Activated B cell treated with CpG ODN at 0.5 μM for 24 hours (primary cell): ENCODE measurements around the gene STUB1. TPM values are rescaled to one million over a fixed set of nuclear protein-coding genes. Genes with fewer than 3 reads are reported as not detected.

Experiments used
- ATAC-seq: fragments of 200-7000 bp; cut with Tn5 transposase; one replicate; pipeline ENCODE4 v1.10.0; 2021; ENCODE audit warnings: low read depth, mild to moderate bottlenecking, moderate library complexity
- CTCF ChIA-PET: fragments of 350-600 bp; sonication (Branson Sonifier 250); formaldehyde crosslinking; loops from one replicate; lab custom pipeline; 2021; ENCODE audit warnings: antibody characterized with exemption; lab: Charles Lee
- POLR2A ChIA-PET: fragments of 350-600 bp; sonication (Branson Sonifier 250); formaldehyde crosslinking; loops from one replicate; lab custom pipeline; 2021; ENCODE audit warnings: antibody characterized with exemption; lab: Charles Lee
- DNase-seq: peaks from one replicate; pipeline ENCODE4 v3.0.0; 2022
- H3K27ac Mint-ChIP-seq: one replicate; pipeline ENCODE4 v1.8.0; 2020; ENCODE audit warnings: mixed read lengths
- H3K27me3 Mint-ChIP-seq: one replicate; pipeline ENCODE4 v1.8.0; 2021; ENCODE audit warnings: mixed read lengths
- H3K36me3 Mint-ChIP-seq: one replicate; pipeline ENCODE4 v1.8.0; 2021; ENCODE audit warnings: low read depth, mixed read lengths
- H3K4me1 Mint-ChIP-seq: one replicate; pipeline ENCODE4 v1.8.0; 2021; ENCODE audit warnings: mixed read lengths
- H3K4me3 Mint-ChIP-seq: one replicate; pipeline ENCODE4 v1.8.0; 2020; ENCODE audit warnings: mild to moderate bottlenecking, mixed read lengths
- H3K9me3 Mint-ChIP-seq: one replicate; pipeline ENCODE4 v1.8.0; 2020; ENCODE audit warnings: mixed read lengths
- CTCF ChIP-seq: fragments of 200-600 bp; IDR thresholded peaks from one replicate; pipeline ENCODE4 v1.8.0; 2022; ENCODE audit warnings: antibody characterized with exemption, mild to moderate bottlenecking
- intact Hi-C: fragments of 100-400 bp; cut with micrococcal nuclease; formaldehyde crosslinking; loops from one replicate; pipeline ENCODE4 v1.15.1; 2024
- total RNA-seq: library from RNA; stranded (reverse); gene quantifications from 2 replicates; pipeline ENCODE4 v1.2.3, GENCODE V29; 2022

Gene STUB1
- total RNA-seq, 1 donor from 2014 or later: 81.2 TPM

DNA sequence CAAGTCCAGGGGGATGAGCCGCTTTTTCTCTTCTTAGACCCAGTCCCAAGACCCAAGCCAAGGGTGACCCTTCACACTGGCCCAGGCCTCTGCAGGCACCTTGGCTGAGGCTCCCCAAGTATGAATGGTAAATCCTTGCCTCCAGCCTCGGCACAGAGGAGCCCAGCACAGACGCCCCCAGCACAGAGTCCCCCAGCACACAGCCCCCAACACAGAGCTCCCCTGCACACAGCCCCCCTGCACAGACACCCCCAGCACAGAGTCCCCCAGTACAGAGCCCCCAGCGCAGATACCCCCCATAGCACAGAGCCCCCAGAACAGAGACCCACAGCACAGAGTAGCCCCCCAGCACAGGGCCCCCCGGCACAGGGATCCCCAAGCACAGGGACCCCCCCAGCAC lies 39.6 kb upstream of the STUB1 start:
- no peaks in the 10 kb centered on the region for H3K9me3 Mint-ChIP-seq
- intact Hi-C loops: no loop called here
- peak overlapping the region; percentile 4 for H3K4me3 Mint-ChIP-seq
- peaks cover 6% of the 10 kb centered on the region for H3K36me3 Mint-ChIP-seq
- H3K27me3 Mint-ChIP-seq: no peaks in the 10 kb centered on the region
- ChIA-PET POLR2A (interaction anchor here (0.7 to 1.1 kb wide), 3 partner anchors 19 to 239 kb away, joined by 5 to 9 read pairs (median 6); partner anchors contain the start of gene DECR2), CTCF (no interaction called here)
- H3K4me1 Mint-ChIP-seq: peaks cover 38% of the 10 kb centered on the region
- no peak for DNase-seq
- no peak overlapping the region for H3K27ac Mint-ChIP-seq
- TF ChIP-seq CTCF: no peak
- ATAC-seq: no peak

GRCh38 chr16:641326-642188 lies 38.7 kb upstream of the STUB1 start, which contains the start of gene MCRIP2:
MCRIP2 (plus strand) TSS chr16:641828; CDS start chr16:641992, 164 bp downstream.
- Mint-ChIP-seq H3K27ac (no peak within 1 kb of the TSS), H3K4me1 (peaks cover 35% of the 10 kb centered on the region), H3K36me3 (peaks cover 3% of the 10 kb centered on the region), H3K9me3 (no peaks in the 10 kb centered on the region), H3K4me3 (peak within 1 kb of the TSS; percentile 71), H3K27me3 (no peaks in the 10 kb centered on the region)
- ChIA-PET CTCF (no interaction called here), POLR2A (interaction anchor here (1.0 to 1.2 kb wide), 2 partner anchors 80 to 115 kb away, joined by 3 read pairs; partner anchors contain the start of genes ANTKMT and CAPN15)
- DNase-seq: peak; percentile 78
- intact Hi-C loops: no loop called here
- ATAC-seq: peak; percentile 43
- no peak for TF ChIP-seq CTCF

DNA sequence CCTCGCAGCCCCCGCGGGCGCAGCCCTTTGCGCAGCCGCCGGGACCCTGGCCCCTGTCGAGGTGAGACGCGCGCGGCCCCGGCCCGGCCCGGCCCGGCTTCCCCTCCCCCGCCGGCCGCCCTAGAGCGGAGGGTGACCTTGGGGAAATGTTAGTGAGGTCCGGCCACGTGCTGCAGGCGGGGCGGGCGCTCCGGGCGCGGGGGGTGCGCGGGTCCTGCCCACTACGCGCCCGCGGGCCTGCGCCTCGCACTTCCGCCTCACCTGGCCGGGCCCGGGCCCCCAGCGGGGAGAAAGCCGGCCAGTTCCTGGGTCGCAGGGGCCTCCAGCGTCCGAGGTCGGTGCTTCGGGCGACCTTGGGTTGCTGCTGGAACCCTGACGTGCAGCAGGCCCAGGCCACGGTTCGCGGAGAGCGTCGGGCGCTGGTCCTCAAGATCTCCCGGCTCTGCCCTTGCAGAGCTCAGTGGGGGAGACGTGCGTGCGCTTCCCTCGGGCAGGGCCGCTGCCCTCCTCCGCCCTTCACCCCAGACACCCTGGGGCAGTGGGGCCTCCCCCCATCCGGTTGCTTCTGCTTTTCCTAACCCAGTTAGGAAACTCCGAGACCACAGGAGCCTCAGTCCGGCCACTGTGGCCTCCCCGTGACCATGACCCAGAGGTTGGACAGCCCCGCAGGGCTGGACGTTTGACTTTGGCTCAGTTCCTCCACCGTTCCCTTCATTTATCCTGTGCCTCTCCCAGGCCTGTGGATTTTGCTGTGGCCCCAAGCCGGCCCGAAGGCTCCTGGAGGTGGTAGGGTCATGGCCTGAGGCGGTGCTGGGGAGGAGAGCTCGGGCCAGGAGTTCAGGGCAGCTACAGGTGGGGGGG lies 37.8 kb upstream of the STUB1 start:
- no peak for TF ChIP-seq CTCF
- peak; percentile 44 for DNase-seq
- peak overlapping the region; percentile 71 for H3K4me3 Mint-ChIP-seq
- peak; percentile 35 for ATAC-seq
- H3K27me3 Mint-ChIP-seq: no peaks in the 10 kb centered on the region
- H3K27ac Mint-ChIP-seq: peak overlapping the region; percentile 46
- POLR2A ChIA-PET: interaction anchor here (1.0 to 1.2 kb wide), 2 partner anchors 79 to 115 kb away, joined by 3 read pairs; partner anchors contain the start of genes ANTKMT and CAPN15
- H3K9me3 Mint-ChIP-seq: no peaks in the 10 kb centered on the region
- intact Hi-C loops: no loop called here
- CTCF ChIA-PET: no interaction called here
- no peaks in the 10 kb centered on the region for H3K36me3 Mint-ChIP-seq
- peaks cover 37% of the 10 kb centered on the region for H3K4me1 Mint-ChIP-seq

DNA sequence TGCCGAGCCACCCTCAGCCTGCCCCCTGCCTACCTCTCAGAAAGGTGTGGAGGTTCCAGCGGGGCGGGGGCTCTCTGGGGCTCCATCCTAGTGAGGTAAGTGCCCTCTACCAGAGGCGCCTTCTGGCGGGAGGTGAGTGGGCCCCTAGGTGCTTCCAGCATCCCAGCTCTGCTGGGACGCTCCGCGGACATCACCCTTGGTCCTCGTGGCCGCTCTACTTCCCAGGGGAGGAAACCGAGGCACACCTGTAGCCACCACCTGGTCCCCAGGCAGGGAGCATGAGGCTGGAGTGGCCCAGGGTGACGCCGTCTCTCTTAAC lies 37.2 kb upstream of the STUB1 start:
- ATAC-seq (no peak), DNase-seq (no peak)
- Mint-ChIP-seq H3K4me3 (peak overlapping the region; percentile 71), H3K27ac (peak overlapping the region; percentile 46), H3K4me1 (peaks cover 35% of the 10 kb centered on the region), H3K9me3 (no peaks in the 10 kb centered on the region), H3K27me3 (no peaks in the 10 kb centered on the region), H3K36me3 (no peaks in the 10 kb centered on the region)
- intact Hi-C loops: no loop called here
- POLR2A ChIA-PET: interaction anchor here (1.0 to 1.2 kb wide), 2 partner anchors 78 to 116 kb away, joined by 3 read pairs; partner anchors contain the start of genes ANTKMT and CAPN15
- no peak for TF ChIP-seq CTCF
- CTCF ChIA-PET: no interaction called here

- Mint-ChIP-seq H3K27ac (no peak overlapping the region), H3K4me1 (peaks cover 32% of the 10 kb centered on the region), H3K4me3 (no peak overlapping the region), H3K9me3 (no peaks in the 10 kb centered on the region), H3K27me3 (no peaks in the 10 kb centered on the region), H3K36me3 (no peaks in the 10 kb centered on the region)
- ATAC-seq (no peak), DNase-seq (no peak)
- intact Hi-C loops: no loop called here
- ChIA-PET CTCF (no interaction called here), POLR2A (no interaction called here)
- no peak for TF ChIP-seq CTCF
Measured at GRCh38 chr16:644556-644955, 35.7 kb upstream of the STUB1 start.
